Inferior parietal cortex (tissue), 1 donor: ENCODE measurements around the gene PPP1R16B.

ENCODE experiments used
- DNase-seq: peaks from one replicate; pipeline ENCODE4 v3.0.0-alpha.2; 2016; ENCODE audit errors: extremely low spot score

The PPP1R16B gene

GRCh38 chr20:38895098-38895949, 89.8 kb downstream of the PPP1R16B start:
- DNase-seq, result no peak

GRCh38 chr20:38896009-38896594, 90.6 kb downstream of the PPP1R16B start:
- no peak for DNase-seq

GRCh38 chr20:38897267-38897666, 91.8 kb downstream of the PPP1R16B start:
- DNase-seq, result no peak

GRCh38 chr20:38900606-38901005, 95.1 kb downstream of the PPP1R16B start:
- DNase-seq, result no peak

- no peak for DNase-seq
These were observed 97.1 kb downstream of the PPP1R16B start for GRCh38 chr20:38902601-38903000.

GRCh38 chr20:38903335-38903734, 97.8 kb downstream of the PPP1R16B start:
- no peak for DNase-seq

- no peak for DNase-seq
These were observed 99.9 kb downstream of the PPP1R16B start for GRCh38 chr20:38905375-38905774.

GRCh38 chr20:38907918-38908677, 102.6 kb downstream of the PPP1R16B start:
- DNase-seq, result no peak

- no peak for DNase-seq
These were observed 109.9 kb downstream of the PPP1R16B start for GRCh38 chr20:38915355-38915754.

GRCh38 chr20:38917657-38918056, 112.2 kb downstream of the PPP1R16B start:
- DNase-seq, result no peak

GRCh38 chr20:38918172-38918571, 112.7 kb downstream of the PPP1R16B start:
- DNase-seq, result no peak

- DNase-seq, result no peak
These were observed 114.2 kb downstream of the PPP1R16B start for GRCh38 chr20:38919683-38920082.

- DNase-seq, result no peak
These were observed 114.9 kb downstream of the PPP1R16B start for GRCh38 chr20:38920411-38920810.

GRCh38 chr20:38920851-38921250, 115.4 kb downstream of the PPP1R16B start:
- no peak for DNase-seq

GRCh38 chr20:38924718-38925117, 119.2 kb downstream of the PPP1R16B start:
- DNase-seq, result no peak

- DNase-seq, result peak; percentile 96
These were observed 120.8 kb downstream of the PPP1R16B start, which contains the start of gene FAM83D for GRCh38 chr20:38926142-38926933. TSS of gene FAM83D (plus strand) at chr20:38926417. CDS start at chr20:38926443, 26 bp downstream.

GRCh38 chr20:38926934-38927616, 121.6 kb downstream of the PPP1R16B start:
- no peak for DNase-seq

- DNase-seq, result no peak
These were observed 122.5 kb downstream of the PPP1R16B start for GRCh38 chr20:38927902-38928578.

- no peak for DNase-seq
These were observed 124.7 kb downstream of the PPP1R16B start for GRCh38 chr20:38930242-38930569.

- DNase-seq, result no peak
These were observed 126.5 kb downstream of the PPP1R16B start for GRCh38 chr20:38931984-38932383.
